Effector memory CD8-positive, alpha-beta T cell (primary cell): ENCODE results near the gene SMIM8.

ENCODE experiments used
- ATAC-seq: fragments of 150-1000 bp; cut with Tn5 transposase; replicated peaks from 2 replicates; pipeline ENCODE4 v1.10.0; 2021; ENCODE audit warnings: mild to moderate bottlenecking, moderate library complexity
- DNase-seq, 3 experiments: peaks; one replicate each; pipeline ENCODE4 v3.0.0; 2021
- H3K27ac Mint-ChIP-seq, 2 donors: one replicate each; pipeline ENCODE4 v1.8.0; 2022; ENCODE audit warnings: mild to moderate bottlenecking in 2 of 2, mixed read lengths in 2 of 2, moderate library complexity in 2 of 2
- H3K27me3 Mint-ChIP-seq, 2 donors: one replicate each; pipeline ENCODE4 v1.8.0; 2022; ENCODE audit warnings: mixed read lengths in 2 of 2
- H3K36me3 Mint-ChIP-seq: one replicate; pipeline ENCODE4 v1.8.0; 2022; ENCODE audit warnings: mild to moderate bottlenecking, moderate library complexity, mixed read lengths; ENCODE audit not compliant: insufficient read depth
- H3K4me1 Mint-ChIP-seq, 2 donors: one replicate each; pipeline ENCODE4 v1.8.0; 2022; ENCODE audit warnings: low read depth in 2 of 2, mixed read lengths in 2 of 2
- H3K4me3 Mint-ChIP-seq, 2 donors: one replicate each; pipeline ENCODE4 v1.8.0; 2022; ENCODE audit warnings: mild to moderate bottlenecking in 2 of 2, mixed read lengths in 2 of 2, moderate library complexity in 2 of 2
- H3K9me3 Mint-ChIP-seq, 2 donors: one replicate each; pipeline ENCODE4 v1.8.0; 2022; ENCODE audit warnings: mixed read lengths in 2 of 2

Gene SMIM8

DNA sequence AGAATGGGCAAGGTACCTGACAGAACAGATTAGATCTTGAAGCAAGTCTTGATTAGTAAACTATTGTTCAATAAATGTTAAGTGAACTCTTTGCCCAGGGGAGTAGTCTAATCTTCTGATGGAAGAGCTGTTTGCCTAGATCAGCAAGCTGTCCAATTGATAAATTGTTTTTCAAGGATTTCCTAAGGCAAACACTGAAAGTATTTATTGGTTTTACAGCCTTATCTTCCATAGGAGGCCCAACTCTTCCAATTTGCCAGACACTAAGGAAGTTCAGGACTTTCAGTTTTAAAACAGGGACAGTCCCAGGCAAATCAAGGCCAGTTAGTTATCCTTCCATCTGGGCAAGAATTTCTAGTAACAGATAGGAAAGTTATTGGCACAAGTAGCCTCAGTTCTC, 20.4 kb downstream of the SMIM8 start:
- peaks cover 3% of the 10 kb centered on the region for H3K36me3 Mint-ChIP-seq
- ATAC-seq (no peak), DNase-seq (no peak)
- no peaks in the 10 kb centered on the region for H3K9me3 Mint-ChIP-seq
- H3K4me3 Mint-ChIP-seq, result no peak overlapping the region
- peaks cover 0 to 5% of the 10 kb centered on the region in 2 donors for H3K4me1 Mint-ChIP-seq
- H3K27me3 Mint-ChIP-seq, result no peaks in the 10 kb centered on the region
- H3K27ac Mint-ChIP-seq, result no peak overlapping the region

DNA sequence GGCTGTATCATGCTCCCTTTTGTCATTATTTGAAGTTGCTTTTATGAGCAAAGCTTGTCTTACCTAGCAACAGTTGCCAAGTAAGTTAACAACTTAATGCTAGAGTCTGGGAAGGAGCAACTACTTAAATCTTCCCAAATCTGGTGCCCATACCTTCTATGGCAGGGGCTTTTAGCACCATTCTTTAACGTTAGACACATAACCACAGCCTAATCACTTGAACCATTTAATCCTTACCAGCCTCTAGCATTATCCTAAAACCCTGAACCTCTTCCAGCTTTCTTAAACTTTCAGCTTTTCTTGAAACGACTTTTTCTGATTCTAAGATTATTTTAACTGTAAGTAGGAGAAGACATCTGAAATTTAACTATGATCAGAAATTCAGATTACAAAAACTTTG, 22.3 kb downstream of the SMIM8 start, which contains the start of gene C6orf163:
C6orf163 (plus strand) TSS at position 83 of the 400 bp plus-strand sequence; CDS start at position 370, 287 bp downstream.
- Mint-ChIP-seq H3K36me3 (peaks cover 3% of the 10 kb centered on the region), H3K4me1 (peaks cover 0 to 5% of the 10 kb centered on the region in 2 donors), H3K27ac (no peak within 1 kb of the TSS), H3K27me3 (no peaks in the 10 kb centered on the region), H3K9me3 (no peaks in the 10 kb centered on the region), H3K4me3 (no peak within 1 kb of the TSS)
- ATAC-seq (no peak), DNase-seq (no peak)

DNA sequence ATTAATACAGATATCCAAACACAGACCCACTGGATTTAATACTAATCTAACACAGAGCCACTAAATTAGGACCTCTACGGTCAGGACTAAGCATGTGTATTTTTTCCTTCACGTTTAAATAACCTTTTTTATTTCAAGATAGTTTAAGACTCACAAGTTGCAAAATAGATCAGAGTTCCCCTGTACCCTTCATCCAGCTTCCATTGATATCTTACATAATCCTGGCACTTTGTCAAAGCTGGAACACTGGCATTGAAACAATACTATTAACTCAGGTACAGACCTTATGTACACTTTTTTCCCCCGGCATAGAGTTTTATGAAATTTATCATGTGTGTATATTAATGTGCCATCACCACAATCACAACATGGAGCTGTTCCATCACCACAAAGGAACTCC, 24.3 kb downstream of the SMIM8 start:
- H3K36me3 Mint-ChIP-seq, result peaks cover 3% of the 10 kb centered on the region
- H3K4me3 Mint-ChIP-seq, result no peak overlapping the region
- H3K27me3 Mint-ChIP-seq, result no peaks in the 10 kb centered on the region
- ATAC-seq, result no peak
- H3K27ac Mint-ChIP-seq, result no peak overlapping the region
- DNase-seq, result no peak
- no peaks in the 10 kb centered on the region for H3K9me3 Mint-ChIP-seq
- peaks cover 0 to 5% of the 10 kb centered on the region in 2 donors for H3K4me1 Mint-ChIP-seq

DNA sequence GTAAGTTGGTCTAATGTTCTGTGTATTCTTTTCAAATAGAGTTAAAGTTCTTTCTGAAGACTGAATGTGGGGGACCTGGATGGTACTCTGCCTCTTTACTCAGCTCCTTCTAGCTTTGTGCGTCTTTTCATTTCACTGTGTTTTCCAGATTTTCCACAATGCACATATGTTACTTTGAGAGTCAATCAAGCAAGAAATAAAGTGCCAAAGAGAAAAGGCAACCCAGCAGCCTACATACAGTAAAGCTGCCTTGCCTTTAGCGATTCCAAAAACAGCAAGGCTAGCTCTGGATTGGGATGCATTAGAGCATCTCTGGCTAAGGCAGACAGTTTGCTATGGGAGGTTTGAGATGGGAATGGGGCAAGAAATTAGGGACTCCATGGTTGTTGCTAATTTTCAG, 27.5 kb downstream of the SMIM8 start:
- H3K27ac Mint-ChIP-seq, result no peak overlapping the region
- H3K36me3 Mint-ChIP-seq, result peaks cover 3% of the 10 kb centered on the region
- no peak for ATAC-seq
- H3K4me3 Mint-ChIP-seq, result no peak overlapping the region
- H3K4me1 Mint-ChIP-seq, result no peaks in the 10 kb centered on the region
- H3K9me3 Mint-ChIP-seq, result no peaks in the 10 kb centered on the region
- DNase-seq, result no peak
- H3K27me3 Mint-ChIP-seq, result no peaks in the 10 kb centered on the region

DNA sequence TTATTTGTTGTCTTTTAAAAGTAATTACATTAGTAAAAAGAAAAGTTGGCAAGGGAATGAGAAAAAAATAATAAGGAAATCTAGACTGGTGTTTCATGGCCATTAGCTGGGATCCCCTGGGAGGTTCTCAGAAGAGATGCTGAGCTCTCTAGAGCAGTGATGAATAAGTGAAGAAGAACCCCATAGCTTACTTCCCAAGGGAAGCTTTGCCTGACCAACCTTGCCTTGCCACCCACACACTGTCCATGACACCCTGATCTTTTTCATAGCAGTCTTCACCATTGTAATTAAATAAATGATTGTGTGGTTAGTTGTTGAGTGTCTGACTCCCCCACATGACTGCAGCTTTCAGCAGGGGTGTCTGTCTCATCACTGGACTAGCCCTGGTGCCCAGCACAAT, 28.1 kb downstream of the SMIM8 start:
- DNase-seq (no peak), ATAC-seq (no peak)
- Mint-ChIP-seq H3K36me3 (peaks cover 3% of the 10 kb centered on the region), H3K27me3 (no peaks in the 10 kb centered on the region), H3K4me1 (no peaks in the 10 kb centered on the region), H3K27ac (no peak overlapping the region), H3K9me3 (no peaks in the 10 kb centered on the region), H3K4me3 (no peak overlapping the region)

DNA sequence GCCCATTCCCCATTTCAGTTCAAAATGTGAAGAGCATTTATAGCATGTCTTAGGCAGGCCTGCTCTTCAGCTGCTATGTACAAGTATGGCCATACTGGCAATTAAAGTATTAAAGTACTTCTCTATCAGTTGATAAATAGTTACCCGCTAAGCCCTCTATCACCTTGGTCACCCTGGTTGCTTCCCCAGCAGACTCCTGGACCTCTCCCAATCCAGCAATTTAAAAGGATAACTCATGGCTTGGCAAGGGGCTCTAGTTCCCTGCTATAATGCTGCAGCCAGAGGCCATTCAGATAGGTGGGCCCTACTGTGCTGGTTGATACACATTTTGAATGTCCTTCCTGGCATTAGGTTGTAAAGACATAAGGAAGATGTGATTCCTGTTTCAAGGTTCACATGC, 29.2 kb downstream of the SMIM8 start:
- H3K27me3 Mint-ChIP-seq, result no peaks in the 10 kb centered on the region
- H3K36me3 Mint-ChIP-seq, result peaks cover 3% of the 10 kb centered on the region
- no peaks in the 10 kb centered on the region for H3K9me3 Mint-ChIP-seq
- no peak overlapping the region for H3K4me3 Mint-ChIP-seq
- ATAC-seq, result no peak
- no peak overlapping the region for H3K27ac Mint-ChIP-seq
- no peak for DNase-seq
- no peaks in the 10 kb centered on the region for H3K4me1 Mint-ChIP-seq

DNA sequence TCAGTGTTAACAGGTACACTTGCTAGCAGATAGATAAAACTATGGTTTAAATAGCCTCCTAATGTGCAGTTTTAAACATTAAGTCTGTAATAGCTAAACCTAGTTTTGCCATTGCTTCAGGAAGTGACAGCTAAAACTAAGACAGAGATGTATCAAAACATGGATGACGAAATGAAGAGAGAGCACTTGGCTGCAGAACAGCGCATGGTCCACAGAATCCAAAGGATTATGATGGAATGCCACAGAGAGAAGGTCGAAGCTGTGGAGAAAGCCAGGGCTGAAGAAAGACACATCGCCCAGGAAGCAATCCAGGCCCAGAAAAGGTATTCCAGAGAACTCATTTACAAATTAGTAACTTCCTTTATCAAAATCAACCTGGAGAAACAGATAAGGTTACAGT, 33.8 kb downstream of the SMIM8 start:
- Mint-ChIP-seq H3K36me3 (no peaks in the 10 kb centered on the region), H3K9me3 (no peaks in the 10 kb centered on the region), H3K27ac (no peak overlapping the region), H3K27me3 (no peaks in the 10 kb centered on the region), H3K4me1 (no peaks in the 10 kb centered on the region), H3K4me3 (no peak overlapping the region)
- no peak for ATAC-seq
- DNase-seq, result no peak

DNA sequence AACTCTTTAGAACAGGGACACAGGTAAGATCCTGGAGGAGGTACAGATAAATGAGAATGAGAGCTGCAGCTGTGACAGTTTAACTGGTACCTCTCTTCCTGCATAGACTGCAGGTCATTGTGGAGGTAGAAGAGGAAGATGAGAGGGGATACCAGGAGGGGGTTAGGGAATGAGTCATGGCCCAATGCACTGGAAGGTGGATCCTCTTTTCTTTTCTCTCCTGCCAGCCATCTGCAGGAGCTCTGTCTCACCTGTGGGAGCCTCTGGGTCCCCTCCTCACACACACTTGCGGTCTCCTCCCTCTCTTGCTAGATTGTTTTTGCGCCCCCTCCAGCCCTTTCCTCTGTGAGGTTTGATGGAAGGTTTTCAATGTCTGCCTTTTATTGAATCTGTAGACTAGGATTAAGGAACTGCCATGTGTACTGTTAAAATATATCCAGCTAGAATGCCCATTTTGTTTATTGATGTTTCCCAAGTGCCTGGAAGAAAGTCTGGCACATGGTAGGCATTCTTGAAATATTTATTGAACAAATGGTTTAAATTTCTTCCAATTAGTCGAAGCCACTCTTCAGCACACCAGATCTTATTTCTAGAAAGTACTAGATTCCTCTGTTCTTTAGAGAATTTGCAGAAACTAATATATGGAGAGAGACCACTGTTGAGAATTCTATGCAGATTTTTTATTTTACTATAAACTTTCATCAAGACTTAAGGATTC, 35.2 kb downstream of the SMIM8 start:
- Mint-ChIP-seq H3K27me3 (no peaks in the 10 kb centered on the region), H3K4me1 (no peaks in the 10 kb centered on the region), H3K9me3 (no peaks in the 10 kb centered on the region), H3K36me3 (no peaks in the 10 kb centered on the region), H3K27ac (peak overlapping the region in 1 of 2 donors; percentile 32), H3K4me3 (no peak overlapping the region)
- ATAC-seq (no peak), DNase-seq (no peak)

DNA sequence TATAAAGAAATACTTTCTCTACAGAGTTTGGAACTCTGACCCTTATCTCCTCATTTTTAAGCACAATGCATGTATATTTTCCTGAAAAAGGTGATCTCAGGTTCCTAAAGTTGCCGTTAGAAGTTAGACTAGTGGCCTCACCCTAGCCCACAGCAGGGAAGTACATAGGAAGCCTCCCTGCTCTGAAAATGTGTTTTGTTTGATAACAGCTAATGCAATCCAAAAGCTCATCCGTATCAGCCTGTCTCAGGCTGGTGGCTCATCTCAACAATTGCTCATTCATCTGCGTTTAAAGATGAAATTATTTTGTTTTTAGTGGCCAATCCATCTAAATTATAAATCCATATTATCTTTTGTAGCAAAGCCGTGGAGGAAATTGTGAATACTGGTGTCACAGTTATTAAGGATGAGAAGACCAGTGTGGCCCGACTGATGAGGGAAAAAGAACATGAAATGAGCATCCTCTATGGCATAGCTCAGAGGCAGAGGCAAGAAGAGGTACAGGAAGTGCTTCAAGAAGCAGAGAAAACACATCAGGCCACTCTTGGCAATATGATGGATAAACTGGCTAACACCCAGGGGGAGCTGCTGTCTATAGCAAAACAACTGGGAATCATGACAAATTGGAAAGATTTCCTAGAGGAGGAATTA, 42.3 kb downstream of the SMIM8 start:
- ATAC-seq, result no peak
- H3K27ac Mint-ChIP-seq, result no peak overlapping the region
- DNase-seq, result no peak
- no peaks in the 10 kb centered on the region for H3K4me1 Mint-ChIP-seq
- H3K4me3 Mint-ChIP-seq, result no peak overlapping the region
- H3K36me3 Mint-ChIP-seq, result no peaks in the 10 kb centered on the region
- no peaks in the 10 kb centered on the region for H3K27me3 Mint-ChIP-seq
- no peaks in the 10 kb centered on the region for H3K9me3 Mint-ChIP-seq

DNA sequence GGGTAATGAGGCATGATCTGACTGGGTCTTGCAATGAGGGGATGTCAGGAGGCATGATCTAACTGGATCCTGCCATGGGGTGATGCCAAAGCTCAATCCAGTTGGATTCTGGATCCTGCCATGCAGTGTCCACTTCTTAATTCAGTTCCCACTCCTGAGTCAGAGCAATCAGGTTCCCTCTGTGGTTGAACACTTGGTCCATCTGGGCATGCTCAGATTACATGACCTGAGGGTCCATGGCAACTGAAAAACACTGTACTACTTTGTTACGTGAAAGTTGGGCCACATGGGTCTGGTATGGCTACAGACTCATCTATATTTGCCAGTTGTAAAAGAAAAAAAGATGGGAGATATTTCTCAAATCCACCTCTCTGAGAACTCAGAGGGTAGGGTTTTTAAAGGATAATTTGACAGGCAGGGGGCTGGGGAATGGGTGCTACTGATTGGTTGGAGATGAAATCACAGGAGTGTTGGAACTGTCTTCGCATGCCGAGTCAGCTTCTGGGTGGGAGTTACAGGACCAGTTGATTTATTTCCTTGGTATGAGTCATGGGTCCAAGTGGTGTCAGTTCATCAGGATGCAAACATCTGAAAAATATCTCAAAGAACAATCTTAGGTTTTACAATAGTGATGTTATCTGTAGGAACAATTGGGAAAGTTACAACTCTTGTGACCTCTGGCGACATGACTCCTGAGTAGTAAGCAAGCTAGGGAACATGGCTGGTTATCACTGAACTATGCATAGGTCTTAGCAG, 43.9 kb downstream of the SMIM8 start:
- H3K4me1 Mint-ChIP-seq, result no peaks in the 10 kb centered on the region
- H3K4me3 Mint-ChIP-seq, result no peak overlapping the region
- no peak for ATAC-seq

DNA sequence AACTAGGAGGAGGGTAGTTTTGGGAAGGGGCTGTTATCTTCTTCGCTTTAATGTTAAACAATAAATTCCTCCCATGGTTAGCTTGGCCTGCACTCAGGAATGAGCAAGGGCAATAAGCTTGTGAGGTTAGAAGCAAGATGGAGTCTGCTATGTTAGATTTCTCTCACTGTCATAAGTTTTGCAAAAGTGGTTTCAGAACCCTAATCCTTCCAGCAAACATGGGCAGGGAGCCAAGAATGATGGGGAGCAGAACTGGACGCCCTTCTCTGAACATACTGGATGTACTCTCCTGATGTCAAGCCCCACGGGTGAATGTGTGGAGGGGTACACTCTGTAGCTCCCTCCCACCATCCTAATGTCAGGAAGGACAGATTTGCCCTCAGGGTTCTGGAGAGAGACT, 44.5 kb downstream of the SMIM8 start:
- H3K27ac Mint-ChIP-seq, result no peak overlapping the region

More for the DNA sequence above, 43.9 kb downstream of the SMIM8 start:
- Mint-ChIP-seq H3K27ac (no peak overlapping the region), H3K9me3 (no peaks in the 10 kb centered on the region), H3K27me3 (no peaks in the 10 kb centered on the region), H3K36me3 (no peaks in the 10 kb centered on the region)
- no peak for DNase-seq

DNA sequence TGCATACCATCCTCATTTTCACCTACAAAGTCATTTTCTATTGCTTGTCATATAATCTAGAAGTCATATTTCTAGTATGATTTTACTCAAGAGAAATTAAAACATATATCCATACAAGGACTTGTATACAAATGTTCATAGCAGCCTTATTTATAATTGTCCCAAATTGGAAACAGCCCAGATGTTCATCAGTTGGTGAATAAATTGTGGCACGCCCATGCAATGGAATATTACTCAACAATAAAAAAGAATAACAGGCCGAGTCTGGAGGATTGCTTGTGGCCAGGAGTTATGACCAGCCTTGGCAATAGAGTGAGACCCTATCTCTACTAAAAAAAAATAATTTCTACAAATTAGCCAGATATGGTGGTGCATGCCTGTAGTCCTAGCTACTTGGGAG, 51.0 kb downstream of the SMIM8 start:
- ATAC-seq, result no peak
- no peaks in the 10 kb centered on the region for H3K4me1 Mint-ChIP-seq

More for the DNA sequence above, 44.5 kb downstream of the SMIM8 start:
- Mint-ChIP-seq H3K27me3 (no peaks in the 10 kb centered on the region), H3K4me3 (no peak overlapping the region), H3K9me3 (no peaks in the 10 kb centered on the region), H3K4me1 (no peaks in the 10 kb centered on the region), H3K36me3 (no peaks in the 10 kb centered on the region)
- ATAC-seq, result no peak
- DNase-seq, result no peak

DNA sequence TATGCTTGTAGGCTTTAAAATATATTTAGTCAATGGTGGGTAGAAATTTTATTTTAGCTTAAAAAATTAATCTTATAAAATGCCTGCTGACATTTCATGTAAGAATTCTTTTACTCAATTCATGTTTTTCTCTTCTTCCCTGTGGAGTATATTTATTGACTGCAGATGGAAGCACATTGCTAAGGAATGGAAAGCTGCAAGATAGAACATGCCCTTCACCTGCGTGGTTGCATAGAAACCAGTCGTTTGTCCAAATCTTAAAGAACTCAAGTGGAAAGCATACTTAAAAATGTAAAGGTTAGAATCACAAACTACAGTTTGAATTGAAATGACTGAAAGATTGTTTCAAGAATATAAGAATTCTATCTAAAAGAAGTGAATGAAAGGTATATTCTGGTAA, 52.9 kb downstream of the SMIM8 start:
- Mint-ChIP-seq H3K27me3 (no peaks in the 10 kb centered on the region), H3K9me3 (no peaks in the 10 kb centered on the region), H3K4me1 (no peaks in the 10 kb centered on the region), H3K27ac (no peak overlapping the region), H3K36me3 (peaks cover 3% of the 10 kb centered on the region), H3K4me3 (no peak overlapping the region)
- ATAC-seq (no peak), DNase-seq (no peak)

More for the DNA sequence above, 51.0 kb downstream of the SMIM8 start:
- H3K36me3 Mint-ChIP-seq, result peaks cover under 1% of the 10 kb centered on the region
- no peak overlapping the region for H3K4me3 Mint-ChIP-seq
- DNase-seq, result no peak
- no peaks in the 10 kb centered on the region for H3K9me3 Mint-ChIP-seq
- H3K27ac Mint-ChIP-seq, result no peak overlapping the region
- H3K27me3 Mint-ChIP-seq, result no peaks in the 10 kb centered on the region

DNA sequence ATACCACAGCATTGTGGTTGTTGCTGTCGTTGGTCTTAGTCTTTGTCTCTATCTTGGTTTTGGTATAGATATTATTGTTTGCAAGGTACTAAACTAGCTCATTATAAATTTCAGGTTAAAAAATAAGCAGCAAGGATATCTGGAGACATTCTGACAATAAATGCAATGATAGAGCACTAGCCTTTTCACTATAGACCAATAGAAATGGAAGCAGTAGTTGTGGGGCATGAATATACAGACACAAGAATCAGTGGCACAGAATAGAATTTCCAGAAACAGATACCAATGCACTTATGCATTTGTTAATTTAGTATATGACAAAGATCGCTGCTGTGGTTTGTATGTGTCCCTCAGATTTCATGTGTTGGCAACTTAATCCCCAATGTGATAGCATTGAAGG, 54.3 kb downstream of the SMIM8 start:
- no peak for ATAC-seq
- no peaks in the 10 kb centered on the region for H3K9me3 Mint-ChIP-seq
- H3K36me3 Mint-ChIP-seq, result peaks cover 3% of the 10 kb centered on the region
- no peaks in the 10 kb centered on the region for H3K27me3 Mint-ChIP-seq
- no peak for DNase-seq
- no peaks in the 10 kb centered on the region for H3K4me1 Mint-ChIP-seq
- H3K4me3 Mint-ChIP-seq, result no peak overlapping the region
- no peak overlapping the region for H3K27ac Mint-ChIP-seq
